Activated CD4-positive, alpha-beta T cell treated with anti-CD3 and anti-CD28 coated beads for 1 hour (primary cell): ENCODE results near the gene ONECUT3.
"Not testable (repeated sequence)": the region's sequence is repeated elsewhere in the genome, so short reads cannot be mapped to it uniquely, and the experiment has no call there.

Experiments
- DNase-seq: peaks from one replicate; pipeline ENCODE4 v3.0.0-alpha.2; 2020

ONECUT3 gene

GRCh38 chr19:1752757-1753728, at the start of gene ONECUT3:
Gene ONECUT3 (plus strand): TSS chr19:1753506. CDS start chr19:1753663, 157 bp downstream.
- DNase-seq = no peak

GRCh38 chr19:1704339-1704738, 49.0 kb upstream of the ONECUT3 start:
- DNase-seq = no peak

- DNase-seq = no peak
These were observed 47.9 kb upstream of the ONECUT3 start for GRCh38 chr19:1705367-1705766.

GRCh38 chr19:1706646-1707045, 46.7 kb upstream of the ONECUT3 start:
- DNase-seq = not testable (repeated sequence)

GRCh38 chr19:1707240-1707639, 46.1 kb upstream of the ONECUT3 start:
- no peak for DNase-seq

GRCh38 chr19:1713170-1713569, 40.1 kb upstream of the ONECUT3 start:
- DNase-seq = no peak

- DNase-seq = no peak
These were observed 37.8 kb upstream of the ONECUT3 start for GRCh38 chr19:1715540-1715939.

GRCh38 chr19:1717200-1717969, 35.9 kb upstream of the ONECUT3 start:
- no peak for DNase-seq

- DNase-seq = no peak
These were observed 35.4 kb upstream of the ONECUT3 start for GRCh38 chr19:1717970-1718264.

- no peak for DNase-seq
These were observed 34.6 kb upstream of the ONECUT3 start for GRCh38 chr19:1718420-1719291.

- DNase-seq = no peak
These were observed 33.8 kb upstream of the ONECUT3 start for GRCh38 chr19:1719519-1719918.

- no peak for DNase-seq
These were observed 33.1 kb upstream of the ONECUT3 start for GRCh38 chr19:1720237-1720636.

GRCh38 chr19:1725100-1726064, 27.9 kb upstream of the ONECUT3 start:
- peak; percentile 16 for DNase-seq

- DNase-seq = no peak
These were observed 24.3 kb upstream of the ONECUT3 start for GRCh38 chr19:1728816-1729567.

GRCh38 chr19:1729568-1729925, 23.8 kb upstream of the ONECUT3 start:
- DNase-seq = no peak

- no peak for DNase-seq
These were observed 23.1 kb upstream of the ONECUT3 start for GRCh38 chr19:1730157-1730556.

GRCh38 chr19:1734321-1734966, 18.9 kb upstream of the ONECUT3 start:
- no peak for DNase-seq

- no peak for DNase-seq
These were observed 17.0 kb upstream of the ONECUT3 start for GRCh38 chr19:1736280-1736679.

GRCh38 chr19:1736927-1737326, 16.4 kb upstream of the ONECUT3 start:
- DNase-seq = no peak

- no peak for DNase-seq
These were observed 13.2 kb upstream of the ONECUT3 start for GRCh38 chr19:1739960-1740629.
